HG03159 (cell line): ENCODE results near the gene EEF2K.
"Not testable (repeated sequence)": the region's sequence is repeated elsewhere in the genome, so short reads cannot be mapped to it uniquely, and the experiment has no call there.

Source experiments
- ATAC-seq: cut with Tn5 transposase; IDR thresholded peaks from one replicate; pipeline ENCODE4 v1.9.1; 2021; ENCODE audit warnings: mild to moderate bottlenecking, moderate library complexity; ENCODE audit not compliant: unreplicated experiment

EEF2K gene

GRCh38 chr16:22189473-22190080 lies 16.5 kb upstream of the EEF2K start:
- ATAC-seq = no peak

DNA sequence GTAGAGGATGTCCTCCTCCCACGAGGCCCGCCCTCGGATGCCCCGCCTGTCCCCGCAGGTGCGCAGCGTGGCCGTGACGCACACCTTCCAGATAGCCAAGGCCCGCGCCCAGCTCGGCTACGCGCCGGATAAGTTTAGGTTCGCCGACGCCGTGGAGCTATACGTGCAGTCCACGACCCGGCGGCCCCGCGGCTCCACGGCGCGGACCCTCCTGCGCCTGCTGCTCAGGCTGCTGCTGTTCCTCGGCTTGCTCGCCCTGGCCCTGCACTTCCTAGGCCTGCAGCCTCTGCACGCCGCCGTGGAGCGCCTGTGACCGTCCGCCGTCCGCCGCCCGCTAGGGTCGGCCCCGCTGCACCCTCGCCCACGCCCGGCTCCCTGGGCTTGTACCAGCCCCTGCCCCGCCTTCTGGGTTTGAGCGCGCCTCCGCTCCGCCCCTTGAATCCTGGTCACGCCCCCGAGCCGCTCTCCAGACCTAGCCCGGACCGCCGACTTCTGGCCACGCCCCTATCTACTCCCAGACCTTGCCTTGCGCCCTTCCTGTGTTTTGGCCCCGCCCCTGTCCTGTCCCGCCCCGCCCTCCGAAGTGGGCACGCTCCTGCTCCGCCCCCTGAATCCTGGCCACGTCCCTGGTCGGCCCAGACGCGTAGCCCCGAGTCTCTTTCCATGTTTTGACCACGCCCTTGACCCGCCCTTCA lies 15.8 kb upstream of the EEF2K start:
- peak; percentile 55 for ATAC-seq

GRCh38 chr16:22190776-22191531 lies 15.1 kb upstream of the EEF2K start:
- peak; percentile 44 for ATAC-seq

- ATAC-seq = no peak
Observed at GRCh38 chr16:22191532-22192260, 14.4 kb upstream of the EEF2K start.

- peak; percentile 23 for ATAC-seq
Observed at GRCh38 chr16:22192261-22193062, 13.6 kb upstream of the EEF2K start.

- ATAC-seq = no peak
Observed at GRCh38 chr16:22193063-22193411, 13.0 kb upstream of the EEF2K start.

DNA sequence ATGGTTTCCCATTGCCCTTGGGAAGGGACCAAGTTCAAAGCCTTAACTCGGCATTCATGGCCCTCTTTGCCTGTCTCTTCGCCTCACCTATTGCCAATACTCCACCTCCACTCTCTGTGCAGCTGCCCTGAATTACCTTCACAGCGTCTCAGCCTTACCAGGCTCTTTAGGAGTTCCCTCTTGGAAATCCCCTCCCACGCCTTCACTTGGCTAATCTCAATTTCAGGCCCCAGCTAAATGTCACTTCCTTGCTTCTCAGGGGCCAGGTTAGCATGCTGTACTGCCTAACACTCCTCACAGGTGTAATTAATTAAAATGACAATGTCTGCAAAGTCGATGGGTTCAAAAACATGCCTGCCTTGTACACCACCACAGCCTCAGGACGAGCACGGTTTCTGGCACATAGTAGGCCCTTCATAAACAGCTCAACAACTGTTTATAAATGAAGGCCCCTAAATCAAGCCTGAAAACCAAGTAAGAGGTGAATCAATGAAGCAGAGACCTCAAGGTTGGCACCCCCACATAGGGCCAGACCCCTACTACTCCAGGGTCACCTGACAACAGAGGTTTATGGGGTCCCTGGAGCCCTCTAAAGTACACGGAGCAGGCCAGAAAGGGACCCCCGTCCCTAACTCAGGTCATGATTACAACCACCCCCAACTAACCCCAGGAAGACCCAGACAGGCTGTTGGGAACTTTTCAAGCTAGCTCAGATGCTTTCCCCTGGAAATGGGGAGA lies 11.2 kb upstream of the EEF2K start:
- no peak for ATAC-seq

GRCh38 chr16:22195445-22195694 lies 10.7 kb upstream of the EEF2K start:
- ATAC-seq = no peak

GRCh38 chr16:22195695-22196558 lies 10.2 kb upstream of the EEF2K start:
- ATAC-seq = no peak

- ATAC-seq = not testable (repeated sequence)
Observed at GRCh38 chr16:22196559-22197168, 9.4 kb upstream of the EEF2K start.

GRCh38 chr16:22198547-22199293 lies 7.4 kb upstream of the EEF2K start:
- no peak for ATAC-seq

- ATAC-seq = no peak
Observed at GRCh38 chr16:22202261-22202637, 3.8 kb upstream of the EEF2K start.

DNA sequence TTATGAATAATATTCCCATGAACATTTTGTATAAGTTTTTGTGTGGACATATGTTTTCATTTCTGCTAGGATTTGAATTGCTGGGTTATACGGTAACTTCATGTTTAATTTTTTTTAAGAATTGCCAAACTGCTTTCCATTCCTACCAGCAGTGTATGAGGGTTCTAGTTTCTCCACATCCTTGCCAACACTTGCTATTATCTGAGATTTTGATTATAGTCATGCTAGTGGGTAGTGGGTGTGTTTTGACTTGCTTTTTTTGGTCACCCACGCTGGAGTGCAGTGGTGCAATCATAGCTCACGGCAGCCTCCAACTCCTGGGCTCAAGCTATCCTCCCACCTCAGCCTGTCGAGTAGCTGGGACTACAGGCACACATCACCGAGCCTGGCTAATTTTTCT lies 3.0 kb upstream of the EEF2K start:
- ATAC-seq = no peak

DNA sequence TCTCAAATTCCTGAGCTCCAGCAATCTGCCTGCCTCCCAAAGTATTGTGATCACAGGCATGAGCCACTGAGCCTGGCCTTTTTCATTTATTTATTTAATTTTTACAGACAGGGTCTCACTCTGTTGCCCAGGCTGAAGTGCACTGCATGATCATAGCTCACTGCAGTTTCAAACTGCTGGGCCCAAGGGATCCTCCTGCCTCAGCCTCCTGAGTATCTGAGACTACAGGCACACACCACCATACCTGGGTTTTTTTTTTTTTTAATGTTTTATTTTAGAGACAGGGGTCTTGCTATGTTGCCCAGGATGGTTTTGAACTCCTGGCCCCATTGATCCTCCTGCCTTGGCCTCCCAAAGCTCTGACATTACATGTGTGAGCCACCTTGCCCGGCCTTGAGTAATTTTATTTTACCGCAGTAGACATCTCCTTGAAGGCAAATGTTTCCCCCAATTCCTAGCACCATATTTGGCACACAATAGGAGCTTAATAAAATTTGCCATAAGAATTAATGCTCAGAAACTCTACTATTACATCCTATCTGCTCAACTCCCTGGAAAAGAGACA lies 1.9 kb upstream of the EEF2K start:
- no peak for ATAC-seq

DNA sequence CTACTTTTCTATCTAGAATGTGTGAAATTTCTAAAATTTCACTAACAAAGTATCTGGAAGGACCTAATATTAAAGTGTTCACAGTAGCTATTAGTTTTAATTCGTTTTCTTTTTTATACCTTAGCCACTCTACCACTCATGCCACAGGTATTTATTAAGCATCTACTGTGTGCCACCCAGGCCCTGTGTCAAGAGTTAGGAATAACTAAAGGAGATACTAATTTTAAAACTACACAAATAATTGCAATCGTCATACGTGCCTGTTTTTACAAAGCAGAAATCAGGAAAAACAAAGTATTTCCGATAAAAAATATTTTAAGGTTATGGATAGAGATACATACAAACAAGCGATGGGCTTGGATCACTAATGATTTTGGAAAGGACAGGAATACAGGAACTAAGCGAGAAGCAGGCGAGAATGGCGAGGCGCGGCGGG lies 483 bp upstream of the EEF2K start:
- ATAC-seq = no peak

DNA sequence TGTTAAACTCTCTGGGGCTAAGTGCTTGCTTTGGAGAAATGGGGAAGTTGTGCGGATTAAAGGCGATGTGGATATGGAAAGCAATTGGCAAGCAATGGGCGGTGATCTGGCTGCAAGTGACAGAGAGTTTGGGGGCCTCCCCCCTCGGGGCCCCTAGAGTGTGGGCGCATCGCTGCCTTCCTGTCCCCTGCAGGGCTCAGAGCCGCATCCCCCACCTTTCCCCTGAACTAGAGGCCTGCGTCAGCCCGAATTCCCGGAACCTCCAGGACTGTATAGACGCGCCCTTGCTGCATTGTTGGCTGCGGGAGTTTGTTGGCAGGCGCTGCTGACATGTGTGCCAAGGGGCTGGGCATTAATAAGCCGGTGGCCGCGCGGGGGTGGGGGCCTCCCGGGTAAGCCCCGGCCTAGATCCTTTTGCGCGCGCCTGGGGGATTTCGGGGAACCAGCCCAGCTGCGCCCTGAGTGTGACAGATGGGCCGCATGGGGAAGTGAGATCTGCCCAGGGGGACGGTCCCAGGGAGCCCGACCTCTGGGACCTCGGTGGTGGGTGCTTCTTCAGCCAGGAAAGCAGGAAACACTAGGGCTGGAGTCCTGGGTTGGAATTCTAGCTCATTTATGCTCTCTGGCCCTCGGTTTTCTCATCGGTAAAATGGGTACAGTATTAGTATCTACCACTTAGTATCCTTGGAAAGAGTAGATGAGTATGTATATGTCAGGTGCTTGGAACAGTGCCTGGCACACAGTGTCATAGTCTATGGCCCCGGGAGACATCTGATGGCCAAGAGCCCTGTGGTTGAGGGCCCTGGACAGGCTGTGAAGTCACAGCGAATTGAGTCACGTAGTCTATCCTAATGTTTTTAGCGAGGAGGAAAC lies 1.0 kb downstream of the EEF2K start:
- peak; percentile 35 for ATAC-seq
